Karpas-422 (cell line): ENCODE data around the gene OR1L1. TPM values are rescaled to one million over a fixed set of nuclear protein-coding genes. Genes with fewer than 3 reads are reported as not detected.

Experiments used
- DNase-seq: peaks from one replicate; pipeline ENCODE4 v3.0.0-alpha.2; 2015
- H2AFZ ChIP-seq: fragments of 200-600 bp; sonication (generic); 2 replicates; pipeline ENCODE4 v1.6.1; 2014; ENCODE audit warnings: antibody characterized with exemption, low read length, mixed read lengths
- H3K27ac ChIP-seq: fragments of 200-600 bp; sonication (generic); 2 replicates; pipeline ENCODE4 v1.5.1; 2014; ENCODE audit warnings: mild to moderate bottlenecking, low read length, moderate library complexity
- H3K27me3 ChIP-seq: fragments of 200-600 bp; sonication (generic); 2 replicates; pipeline ENCODE4 v1.6.1; 2014; ENCODE audit warnings: low read length, mixed read lengths
- H3K36me3 ChIP-seq: fragments of 200-600 bp; sonication (generic); 2 replicates; pipeline ENCODE4 v1.6.1; 2014; ENCODE audit warnings: low read length, mixed read lengths; ENCODE audit not compliant: insufficient read depth
- H3K4me1 ChIP-seq: fragments of 200-600 bp; sonication (generic); 2 replicates; pipeline ENCODE4 v1.6.1; 2014; ENCODE audit warnings: mild to moderate bottlenecking, low read length, mixed read lengths
- H3K4me2 ChIP-seq: fragments of 200-600 bp; sonication (generic); 2 replicates; pipeline ENCODE4 v1.6.1; 2014; ENCODE audit warnings: low read length, low read depth, mild to moderate bottlenecking; ENCODE audit not compliant: poor library complexity, severe bottlenecking
- H3K4me3 ChIP-seq: fragments of 200-600 bp; sonication (generic); 2 replicates; pipeline ENCODE4 v1.5.1; 2014; ENCODE audit warnings: mild to moderate bottlenecking, antibody characterized with exemption, low read length, mixed read lengths
- H3K79me2 ChIP-seq: fragments of 200-600 bp; sonication (generic); 2 replicates; pipeline ENCODE4 v1.6.1; 2014; ENCODE audit warnings: mild to moderate bottlenecking, low read length, mixed read lengths
- H3K9ac ChIP-seq: fragments of 200-600 bp; sonication (generic); 2 replicates; pipeline ENCODE4 v1.6.0; 2014; ENCODE audit warnings: low read length
- H3K9me2 ChIP-seq: fragments of 200-600 bp; sonication (generic), shearing (Covaris generic); replicated peaks from 2 replicates; pipeline ENCODE4 v1.6.0; 2014; ENCODE audit warnings: mild to moderate bottlenecking, low read length, moderate library complexity; ENCODE audit not compliant: insufficient read depth
- H3K9me3 ChIP-seq: fragments of 300-700, 200-600 bp; sonication (generic); 2 replicates; pipeline ENCODE4 v1.6.1; 2014; ENCODE audit warnings: low read length, mixed read lengths
- H4K20me1 ChIP-seq: fragments of 200-600 bp; sonication (generic); 2 replicates; pipeline ENCODE4 v1.6.1; 2014; ENCODE audit warnings: mild to moderate bottlenecking, antibody characterized with exemption, low read length, low read depth; ENCODE audit not compliant: insufficient read depth
- total RNA-seq: library from RNA; depleted of rRNA; stranded (reverse); fragments of >200 nt; shearing (Covaris generic); gene quantifications from 2 replicates; pipeline ENCODE4 v1.2.3, GENCODE V29; 2014; ENCODE audit warnings: low replicate concordance; rRNA removed

The OR1L1 gene
- total RNA-seq, 1 experiment from 2014 or later, result not detected

DNA sequence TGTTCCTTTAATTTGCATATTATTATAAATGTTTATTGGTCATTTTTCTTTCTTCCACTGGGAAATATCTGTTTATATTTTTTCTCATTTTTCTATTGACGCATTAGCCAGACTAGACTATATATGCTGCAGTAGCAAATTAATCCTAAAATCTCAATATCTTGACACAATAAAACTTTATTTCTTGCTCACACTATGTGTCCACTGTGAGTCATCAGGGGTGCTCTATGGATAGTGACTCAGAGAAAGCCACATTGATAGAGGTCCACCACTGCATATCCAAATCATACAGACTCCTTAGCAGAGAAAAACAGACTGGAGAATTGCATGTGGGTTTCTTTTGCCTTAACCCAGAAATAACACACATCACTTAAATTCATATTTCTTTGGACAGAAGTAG lies 34.2 kb downstream of the OR1L1 start:
- H3K9me3 ChIP-seq, result no peaks in the 10 kb centered on the region
- no peaks in the 10 kb centered on the region for H3K4me1 ChIP-seq
- H4K20me1 ChIP-seq, result no peaks in the 10 kb centered on the region
- no peaks in the 10 kb centered on the region for H3K36me3 ChIP-seq
- H3K4me3 ChIP-seq, result no peak overlapping the region
- no peak overlapping the region for H2AFZ ChIP-seq
- H3K27me3 ChIP-seq, result no peaks in the 10 kb centered on the region
- no peaks in the 10 kb centered on the region for H3K79me2 ChIP-seq
- H3K9me2 ChIP-seq, result no peaks in the 10 kb centered on the region
- H3K9ac ChIP-seq, result no peak overlapping the region
- no peak overlapping the region for H3K27ac ChIP-seq
- H3K4me2 ChIP-seq, result no peak overlapping the region
- no peak for DNase-seq

Other genes with a start within 250 kb of the OR1L1 start
- not detected in 2 replicates for gene OR1J1, start 183.8 kb upstream of the OR1L1 start, total RNA-seq
- not detected in 2 replicates for gene OR1J2, start 150.9 kb upstream of the OR1L1 start, total RNA-seq
- gene OR1J4, start 142.6 kb upstream of the OR1L1 start, total RNA-seq, result not detected in 2 replicates
- gene OR1N1, start 134.4 kb upstream of the OR1L1 start, total RNA-seq, result not detected in 2 replicates
- not detected in 2 replicates for gene OR1N2, start 108.6 kb upstream of the OR1L1 start, total RNA-seq
- 0.40 TPM in 1 of 2 replicates, not detected in the other for gene OR1L8, start 78.3 kb upstream of the OR1L1 start, total RNA-seq
- gene OR1Q1, start 47.0 kb upstream of the OR1L1 start, total RNA-seq, result not detected in 2 replicates
- gene OR1B1, start 4.1 kb upstream of the OR1L1 start, total RNA-seq, result not detected in 2 replicates
- gene OR1L3, start 13.4 kb downstream of the OR1L1 start, total RNA-seq, result not detected in 2 replicates
- 0.78 TPM in 1 of 2 replicates, not detected in the other for gene OR1L4, start 62.3 kb downstream of the OR1L1 start, total RNA-seq
- not detected in 2 replicates for gene OR1L6, start 80.6 kb downstream of the OR1L1 start, total RNA-seq
- gene OR5C1, start 127.2 kb downstream of the OR1L1 start, total RNA-seq, result not detected in 2 replicates
- gene OR1K1, start 138.4 kb downstream of the OR1L1 start, total RNA-seq, result not detected in 2 replicates
- gene PDCL, start 166.9 kb downstream of the OR1L1 start, total RNA-seq, result 10.0 and 15.1 TPM in 2 replicates
- gene RC3H2, start 243.6 kb downstream of the OR1L1 start, total RNA-seq, result 58.5 and 93.8 TPM in 2 replicates